GDM1 (cell line): ENCODE data around the gene ALK.

ENCODE experiments used
- DNase-seq: peaks from one replicate; lab custom pipeline; 2025; lab: John Stamatoyannopoulos, UW

The ALK gene

DNA sequence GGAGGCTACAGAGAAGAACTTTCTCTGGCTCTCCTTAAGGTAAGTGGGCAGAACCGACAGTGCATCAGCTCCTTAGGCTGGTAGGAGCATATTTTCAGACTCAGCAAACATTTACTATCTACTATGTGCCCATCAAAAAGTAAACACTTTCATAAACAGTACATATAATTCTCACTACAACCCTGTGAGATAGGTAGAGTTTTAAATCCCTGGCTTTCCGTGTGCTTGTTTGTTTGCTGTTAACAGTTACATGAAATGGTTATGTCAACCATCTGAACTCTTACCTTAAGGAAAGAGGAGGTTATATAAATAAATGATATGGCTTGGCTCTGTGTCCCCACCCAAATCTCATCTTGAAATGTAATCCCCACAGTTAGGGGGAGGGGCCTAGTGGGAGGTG lies 310.1 kb downstream of the ALK start:
- no peak for DNase-seq

- DNase-seq, result no peak
These were observed 310.8 kb downstream of the ALK start for GRCh38 chr2:29610569-29610968.

GRCh38 chr2:29607038-29607420 lies 314.4 kb downstream of the ALK start:
- DNase-seq, result peak; percentile 44

DNA sequence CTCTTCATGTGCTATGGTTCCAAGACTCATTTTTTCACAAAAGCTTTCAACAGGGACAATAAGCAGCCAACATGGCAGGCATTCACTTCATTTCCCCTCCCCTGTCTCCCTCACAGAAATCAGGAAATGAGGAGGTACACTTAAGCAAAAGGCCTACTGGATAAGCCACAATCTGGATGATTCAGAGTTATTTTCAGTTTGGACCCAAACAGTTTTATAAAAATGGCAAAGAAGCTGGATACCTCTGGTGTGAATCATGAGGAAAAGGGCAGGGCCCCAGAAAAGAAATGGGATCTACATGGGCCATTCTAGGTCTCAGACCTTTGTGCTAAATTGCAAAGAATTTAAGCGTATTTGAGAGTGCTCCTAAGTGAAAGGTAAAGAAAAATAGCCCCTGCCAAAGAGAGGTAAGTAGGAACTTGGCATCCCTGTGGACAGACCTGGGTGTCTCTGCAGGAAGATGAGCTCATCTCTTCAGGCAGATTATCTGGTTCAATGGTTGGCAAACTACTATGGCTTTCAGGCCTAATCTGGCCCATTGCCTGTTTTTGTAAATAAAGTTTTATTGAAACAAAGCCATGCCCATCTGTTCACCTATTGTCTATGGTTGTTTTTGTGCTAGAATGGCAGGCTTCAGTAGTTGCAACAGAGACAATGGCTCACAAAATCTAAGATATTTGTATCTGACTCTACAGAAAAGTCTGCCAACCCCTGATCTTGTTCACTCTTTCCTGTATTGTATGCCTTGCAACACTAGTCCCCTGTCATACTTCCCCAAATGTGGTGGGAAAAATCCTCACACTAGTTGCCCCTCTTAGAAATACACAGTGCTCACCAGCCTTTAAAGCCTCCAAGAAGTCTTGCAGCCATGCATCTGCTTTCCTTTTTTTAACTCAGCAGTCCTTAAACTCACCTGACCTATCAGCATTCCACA lies 315.0 kb downstream of the ALK start:
- peak; percentile 34 for DNase-seq

GRCh38 chr2:29603341-29603740 lies 318.0 kb downstream of the ALK start:
- no peak for DNase-seq

DNA sequence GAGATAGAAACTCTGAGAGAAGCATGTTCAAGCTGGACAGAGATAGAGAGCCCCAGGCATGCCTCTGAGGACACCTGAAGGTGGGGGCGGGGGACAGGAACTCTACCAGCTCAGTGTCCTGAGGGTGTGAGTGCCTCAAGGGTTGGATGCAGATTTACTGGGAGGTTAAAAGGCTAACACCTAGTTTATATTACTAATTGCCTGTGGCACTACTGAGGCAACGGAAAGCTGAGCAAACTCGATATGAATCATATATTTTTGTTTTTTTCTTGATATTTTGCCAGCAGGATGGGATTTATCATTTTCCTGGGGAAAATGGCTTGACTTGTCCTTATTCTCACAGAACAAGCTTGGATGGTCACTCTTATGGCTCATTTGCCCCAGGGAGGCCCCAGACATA lies 319.5 kb downstream of the ALK start:
- DNase-seq, result no peak

DNA sequence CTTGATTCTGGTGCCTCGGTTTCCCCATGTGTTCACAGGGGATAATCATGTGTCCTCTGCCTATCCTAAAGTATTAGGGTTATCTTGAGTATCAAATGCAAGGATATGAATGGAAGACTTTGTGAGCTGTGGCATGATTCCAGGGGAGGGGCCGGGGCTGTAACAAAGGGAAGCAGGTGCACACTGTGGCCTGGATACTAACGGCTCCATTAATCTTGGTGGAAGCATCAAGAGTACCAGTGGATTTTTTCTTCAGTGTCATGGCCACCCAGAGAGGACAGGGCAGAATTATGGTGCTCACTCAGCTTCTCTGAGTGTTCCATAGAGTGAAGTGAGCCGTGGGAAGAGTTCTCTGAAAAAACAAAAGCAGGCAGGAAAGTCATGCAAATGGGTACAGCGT lies 320.1 kb downstream of the ALK start:
- DNase-seq, result no peak

- no peak for DNase-seq
These were observed 321.4 kb downstream of the ALK start for GRCh38 chr2:29599946-29600345.

- no peak for DNase-seq
These were observed 322.4 kb downstream of the ALK start for GRCh38 chr2:29598978-29599377.

DNA sequence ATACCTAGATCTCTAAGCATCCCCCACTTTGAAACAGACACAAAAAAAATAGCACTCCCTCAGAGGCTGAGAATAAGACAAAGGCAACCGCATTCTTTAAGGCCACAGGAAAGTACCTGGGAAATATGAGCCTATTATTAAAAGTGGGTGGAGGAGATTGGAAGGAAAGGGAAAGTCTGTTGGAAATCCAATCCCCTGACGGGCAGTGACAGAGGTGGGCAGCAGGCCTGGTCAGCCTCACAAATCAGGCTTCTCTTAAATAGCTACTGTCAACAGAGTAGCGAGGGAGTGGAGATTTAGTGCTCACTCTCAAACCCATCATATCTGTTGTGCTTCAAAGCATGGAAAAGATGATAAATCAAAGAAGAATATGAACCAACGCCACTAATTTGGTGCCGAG lies 324.4 kb downstream of the ALK start:
- DNase-seq, result no peak

DNA sequence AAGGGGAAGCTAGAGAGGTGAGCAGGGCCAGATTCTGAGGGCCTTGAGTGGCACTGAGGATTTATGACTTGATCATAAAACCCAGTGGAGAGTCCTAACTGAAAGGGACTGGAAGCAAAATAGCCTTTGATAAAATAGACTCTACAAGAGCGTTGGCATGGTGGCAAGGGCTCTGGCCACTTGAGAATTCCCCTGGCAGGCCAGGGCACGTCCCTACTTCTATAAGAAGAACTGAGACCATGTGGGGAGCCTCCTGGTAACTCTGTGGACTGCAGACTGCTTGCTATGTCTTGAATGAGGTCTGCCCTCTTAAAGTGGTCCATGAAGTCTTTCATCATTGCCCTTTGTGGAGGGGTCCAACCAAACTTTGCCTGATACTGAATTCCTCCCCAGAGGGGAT lies 324.8 kb downstream of the ALK start:
- no peak for DNase-seq

DNA sequence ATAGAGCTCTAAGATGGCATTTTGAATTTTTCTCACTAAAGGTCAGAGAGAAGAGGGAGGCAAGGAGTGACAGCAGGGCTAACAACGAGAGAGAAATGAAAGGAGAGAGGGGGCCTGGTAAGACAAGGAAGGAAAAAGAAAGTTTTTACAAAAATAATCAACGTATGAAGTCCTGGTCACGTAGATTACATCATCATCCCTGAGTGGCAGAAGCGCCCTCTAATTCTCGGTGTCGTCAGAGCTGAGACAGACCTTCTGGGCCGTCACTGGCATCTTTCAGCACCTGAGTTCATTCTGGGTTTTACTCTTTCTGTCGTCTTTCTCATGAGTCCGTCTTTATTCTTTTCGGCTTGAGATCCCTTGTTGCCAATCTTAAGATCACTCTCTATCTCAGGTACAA lies 329.8 kb downstream of the ALK start:
- DNase-seq, result no peak

DNA sequence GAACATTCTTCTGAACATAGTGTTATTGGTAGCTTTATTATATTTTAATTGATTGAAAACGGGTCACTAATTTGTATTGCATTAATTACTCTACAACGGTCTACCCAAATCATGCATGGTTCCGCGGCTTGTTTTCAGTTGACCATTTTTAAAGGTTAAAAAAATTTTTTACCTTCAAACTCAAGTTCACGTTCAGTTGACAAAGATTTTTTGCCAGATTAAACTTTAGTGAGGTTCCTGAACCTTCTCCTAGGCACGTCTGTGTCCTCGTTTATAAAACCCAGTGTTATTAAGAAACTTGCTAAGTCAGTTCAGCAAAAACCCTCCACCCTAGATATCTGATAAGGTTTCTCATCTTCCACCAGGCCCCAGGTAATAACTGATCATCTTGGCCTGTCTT lies 331.2 kb downstream of the ALK start:
- DNase-seq, result no peak

- no peak for DNase-seq
These were observed 331.8 kb downstream of the ALK start for GRCh38 chr2:29589440-29590103.

- no peak for DNase-seq
These were observed 333.8 kb downstream of the ALK start for GRCh38 chr2:29587402-29588190.

GRCh38 chr2:29586919-29587318 lies 334.5 kb downstream of the ALK start:
- DNase-seq, result no peak

DNA sequence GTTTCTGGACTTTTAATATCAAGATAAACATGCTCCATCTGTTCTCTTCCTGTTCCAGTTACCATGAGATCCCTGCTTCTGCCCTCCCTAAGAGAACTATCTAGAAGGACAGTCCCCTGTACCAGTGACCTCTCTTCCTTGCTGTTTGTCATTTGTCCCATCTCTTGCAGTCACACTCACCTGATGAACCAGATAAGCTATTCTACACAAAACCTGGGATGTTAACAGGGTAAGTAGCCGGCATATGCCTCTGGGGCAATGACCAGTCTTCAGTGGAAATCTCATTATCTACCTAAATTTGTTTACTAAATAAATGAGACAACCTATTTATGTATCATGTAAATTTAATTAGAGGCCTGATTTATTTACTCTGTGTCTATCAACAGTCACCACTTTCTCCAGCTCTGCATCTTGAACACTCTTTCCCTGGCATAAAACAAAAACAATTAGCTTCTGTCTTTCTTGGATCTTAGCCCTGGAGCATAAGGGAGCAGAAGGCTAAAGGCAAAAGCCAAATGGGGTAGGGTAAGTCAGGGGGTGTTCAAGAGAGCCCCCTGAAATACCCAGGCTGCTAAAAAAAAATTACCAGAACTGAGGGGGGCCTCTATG lies 337.7 kb downstream of the ALK start:
- no peak for DNase-seq

DNA sequence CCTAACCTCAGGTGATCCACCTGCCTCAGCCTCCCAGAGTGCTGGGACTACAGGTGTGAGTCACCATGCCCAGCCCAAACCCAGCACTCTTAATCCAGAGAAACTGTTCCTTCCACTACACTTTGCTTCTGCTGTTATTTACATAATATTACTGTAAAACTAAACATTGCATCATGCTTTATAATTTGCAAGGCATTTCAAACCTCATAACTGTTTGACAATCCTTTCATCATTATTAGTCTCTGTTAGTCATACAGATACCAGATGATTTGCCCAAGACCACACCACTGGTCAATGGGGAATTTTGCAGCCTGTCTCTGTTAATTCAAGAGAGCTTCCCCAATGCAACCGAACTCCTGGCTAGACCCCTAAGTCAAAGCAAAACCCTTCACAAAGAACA lies 338.3 kb downstream of the ALK start:
- no peak for DNase-seq

DNA sequence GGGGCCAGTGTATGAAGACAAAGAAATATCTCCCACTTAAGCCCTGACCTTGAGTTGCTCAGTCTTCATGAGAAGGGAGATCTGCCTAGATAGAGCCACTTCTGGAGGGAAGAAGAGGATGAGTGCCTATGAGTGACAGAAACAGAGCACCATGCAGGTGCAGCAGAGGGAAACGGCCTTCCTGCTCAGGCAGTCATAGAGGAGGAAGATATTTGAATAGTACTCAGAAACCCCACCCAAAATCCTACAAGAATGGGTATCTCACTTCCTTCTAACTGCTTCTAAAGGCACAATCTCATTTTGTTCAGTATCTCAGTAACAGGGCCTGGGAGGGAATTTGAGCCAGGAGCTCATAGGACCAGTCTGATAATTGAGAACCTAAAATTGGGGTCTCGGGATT lies 339.3 kb downstream of the ALK start:
- no peak for DNase-seq

- no peak for DNase-seq
These were observed 341.2 kb downstream of the ALK start for GRCh38 chr2:29580223-29580622.

DNA sequence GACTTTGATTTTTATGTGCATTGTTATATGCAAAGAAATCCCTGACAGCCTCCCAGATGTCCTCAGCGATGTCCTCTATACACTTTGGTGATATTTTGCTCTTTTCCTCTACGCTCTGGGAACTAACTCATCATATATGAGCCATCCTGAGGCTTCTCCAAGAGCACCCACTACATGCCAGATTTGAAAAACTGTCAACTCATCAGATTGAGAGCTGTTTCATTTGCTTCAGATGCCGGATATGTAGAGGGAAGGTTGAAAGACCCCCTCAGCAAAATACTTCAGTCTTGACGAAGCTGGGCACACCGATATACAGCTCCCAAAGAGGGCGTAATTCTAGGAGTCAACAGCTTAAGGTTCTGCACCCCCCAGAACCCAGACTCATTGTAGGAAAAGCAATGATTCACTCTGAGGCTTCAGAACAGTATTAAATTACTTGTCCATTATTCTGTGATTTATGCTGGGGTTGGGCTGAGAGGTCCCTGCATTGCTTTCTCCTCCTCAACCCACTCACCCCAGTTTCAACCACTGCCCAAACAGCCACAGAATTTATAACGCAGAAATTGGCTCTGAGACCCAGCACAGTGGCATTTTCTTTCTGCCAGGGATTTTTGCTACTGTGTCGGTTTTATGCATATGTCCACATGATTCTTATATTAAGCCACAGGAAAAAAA lies 341.8 kb downstream of the ALK start:
- no peak for DNase-seq

GRCh38 chr2:29578084-29578598 lies 343.2 kb downstream of the ALK start:
- DNase-seq, result no peak
